Subcutaneous adipose tissue (tissue), 4 donors: ENCODE results near the gene MATN1. TPM values are rescaled to one million over a fixed set of nuclear protein-coding genes. Genes with fewer than 3 reads are reported as not detected.

ENCODE experiments used
- CTCF ChIP-seq: fragments of 450-650 bp; IDR thresholded peaks from one replicate; pipeline ENCODE4 v1.5.1; 2016; ENCODE audit warnings: low read depth, mild to moderate bottlenecking, control low read depth, antibody characterized with exemption, moderate library complexity
- total RNA-seq, 4 donors: library from RNA; depleted of rRNA; stranded (reverse); fragments of >200 nt; gene quantifications; one replicate each; pipeline ENCODE4 v1.1.0, GENCODE V29; 2016

Gene MATN1
- total RNA-seq, 4 donors from 2014 or later = not detected

GRCh38 chr1:30668546-30669327 is 54.6 kb downstream of the MATN1 start:
- TF ChIP-seq CTCF = no peak

DNA sequence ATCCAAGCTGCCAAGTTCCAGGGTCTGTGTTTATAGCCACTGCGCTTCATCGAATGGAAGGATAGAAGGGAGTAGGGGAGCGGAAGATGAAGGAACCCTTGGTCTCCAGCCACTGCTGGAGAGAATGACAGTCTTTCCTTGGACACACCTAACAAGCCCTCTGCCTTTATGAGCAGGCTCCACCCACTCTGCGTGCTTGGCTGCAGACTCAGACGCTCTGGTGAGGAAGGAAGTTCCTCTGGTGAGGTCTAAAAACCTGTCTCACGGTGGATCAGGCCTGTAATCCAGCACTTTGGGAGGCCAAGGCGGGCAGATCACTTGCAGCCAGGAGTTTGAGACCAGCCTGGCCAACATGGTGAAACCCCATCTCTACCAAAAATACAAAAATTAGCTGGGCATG is 55.4 kb downstream of the MATN1 start:
- no peak for TF ChIP-seq CTCF

GRCh38 chr1:30666756-30667273 is 56.6 kb downstream of the MATN1 start:
- TF ChIP-seq CTCF = no peak

DNA sequence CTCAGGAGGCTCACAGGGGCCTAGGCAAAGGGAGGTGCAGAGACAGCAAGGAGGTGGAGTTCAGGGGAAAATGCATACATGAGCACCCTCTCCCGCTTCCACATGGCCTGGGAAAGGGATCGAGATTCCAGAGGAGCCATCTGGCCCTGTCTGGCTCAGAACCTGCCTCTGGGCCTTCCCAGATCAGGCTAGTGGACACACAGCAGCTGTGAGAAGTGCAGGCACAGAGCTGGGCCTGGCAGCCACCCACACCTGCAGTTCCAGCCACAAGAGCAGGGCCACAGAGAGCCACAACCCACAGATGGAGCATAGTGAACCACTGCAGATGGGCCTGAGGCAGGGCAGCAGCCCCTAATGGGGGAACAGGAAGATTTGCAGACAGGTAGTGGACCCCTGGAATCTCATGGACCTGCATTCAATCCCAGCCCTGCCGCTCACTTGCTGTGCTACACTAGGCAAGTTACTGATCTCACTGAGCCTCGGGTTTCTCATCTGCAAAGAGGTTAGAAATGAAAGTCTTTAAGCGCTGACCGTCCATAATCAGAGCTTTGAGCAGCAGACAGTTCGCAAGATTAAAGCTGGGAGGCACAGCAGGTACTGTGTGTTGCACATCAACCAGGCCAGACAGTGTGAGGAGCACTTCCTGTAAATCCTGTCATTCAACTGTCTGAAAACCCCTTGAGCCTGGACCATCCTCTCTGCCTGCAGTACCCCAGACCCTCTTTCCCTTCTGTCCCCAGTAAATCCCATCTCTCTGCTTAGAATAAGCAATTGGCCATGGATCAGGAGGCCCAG is 58.0 kb downstream of the MATN1 start:
- TF ChIP-seq CTCF = no peak

DNA sequence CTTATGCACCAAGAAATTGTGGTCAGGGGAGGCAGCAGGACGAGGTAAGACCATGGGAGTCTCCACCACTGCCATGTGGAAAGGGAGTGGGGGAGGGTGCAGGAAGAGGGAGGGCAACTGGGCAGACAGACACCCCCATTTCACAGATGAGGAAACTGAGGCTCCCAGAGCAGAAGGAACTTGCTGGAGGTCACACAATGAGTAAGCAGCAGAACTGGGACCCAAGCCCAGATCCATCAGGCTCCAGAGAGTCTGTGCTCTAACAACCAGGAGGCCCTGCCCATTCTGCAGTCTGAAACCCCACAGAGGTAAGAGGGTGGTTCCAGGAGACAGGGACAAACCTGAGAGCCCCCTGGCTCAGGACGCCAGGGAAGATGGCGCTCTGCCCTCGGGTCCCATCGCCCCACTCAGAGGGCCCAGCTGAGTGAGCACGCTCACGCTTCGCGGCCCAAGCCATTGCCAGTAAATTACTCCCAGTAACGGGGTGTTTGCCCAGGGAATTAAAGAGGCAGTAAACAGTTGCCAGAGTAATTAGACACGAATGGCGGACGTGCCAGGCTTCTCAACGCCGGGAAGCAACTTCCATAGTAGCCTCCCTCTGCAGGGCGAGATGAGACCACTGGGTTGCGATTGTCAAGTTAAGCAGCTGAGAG is 59.2 kb downstream of the MATN1 start:
- TF ChIP-seq CTCF = no peak

DNA sequence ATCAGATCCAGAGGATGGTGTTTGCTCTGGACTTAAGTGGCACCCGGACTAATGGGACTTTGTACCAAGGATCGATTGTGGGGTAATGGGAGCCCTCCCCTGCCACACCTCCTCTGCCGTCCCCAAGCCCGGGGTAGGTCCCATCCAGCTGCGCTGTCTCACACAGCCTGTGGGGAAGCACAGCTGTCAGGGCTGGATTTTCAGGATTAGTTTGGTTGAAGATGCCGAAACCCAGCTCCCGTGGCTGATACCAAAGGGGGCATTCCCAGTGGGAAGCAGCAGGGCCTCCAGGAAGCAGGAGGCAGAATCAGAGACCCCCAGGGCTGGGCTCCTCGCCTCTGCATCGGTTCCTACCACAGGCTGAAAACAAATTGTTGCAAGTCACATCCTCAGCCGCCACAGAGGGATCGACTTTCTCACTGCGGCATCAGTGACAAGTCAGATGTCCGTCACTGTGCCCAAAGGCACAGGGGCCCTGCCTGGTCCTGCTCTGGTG is 59.7 kb downstream of the MATN1 start:
- no peak for TF ChIP-seq CTCF
